Effector memory CD8-positive, alpha-beta T cell (primary cell): ENCODE data around the gene PPP1R13B.

ENCODE experiments used
- ATAC-seq: fragments of 150-1000 bp; cut with Tn5 transposase; replicated peaks from 2 replicates; pipeline ENCODE4 v1.10.0; 2021; ENCODE audit warnings: mild to moderate bottlenecking, moderate library complexity
- DNase-seq, 3 experiments: peaks; one replicate each; pipeline ENCODE4 v3.0.0; 2021
- H3K27ac Mint-ChIP-seq, 2 donors: one replicate each; pipeline ENCODE4 v1.8.0; 2022; ENCODE audit warnings: mild to moderate bottlenecking in 2 of 2, mixed read lengths in 2 of 2, moderate library complexity in 2 of 2
- H3K27me3 Mint-ChIP-seq, 2 donors: one replicate each; pipeline ENCODE4 v1.8.0; 2022; ENCODE audit warnings: mixed read lengths in 2 of 2
- H3K36me3 Mint-ChIP-seq: one replicate; pipeline ENCODE4 v1.8.0; 2022; ENCODE audit warnings: mild to moderate bottlenecking, moderate library complexity, mixed read lengths; ENCODE audit not compliant: insufficient read depth
- H3K4me1 Mint-ChIP-seq, 2 donors: one replicate each; pipeline ENCODE4 v1.8.0; 2022; ENCODE audit warnings: low read depth in 2 of 2, mixed read lengths in 2 of 2
- H3K4me3 Mint-ChIP-seq, 2 donors: one replicate each; pipeline ENCODE4 v1.8.0; 2022; ENCODE audit warnings: mild to moderate bottlenecking in 2 of 2, mixed read lengths in 2 of 2, moderate library complexity in 2 of 2
- H3K9me3 Mint-ChIP-seq, 2 donors: one replicate each; pipeline ENCODE4 v1.8.0; 2022; ENCODE audit warnings: mixed read lengths in 2 of 2

PPP1R13B gene

GRCh38 chr14:103886304-103887169 is 39.2 kb upstream of the PPP1R13B start:
- H3K27me3 Mint-ChIP-seq, result peaks cover 0 to 2% of the 10 kb centered on the region in 2 donors
- no peaks in the 10 kb centered on the region for H3K9me3 Mint-ChIP-seq
- H3K4me1 Mint-ChIP-seq, result peaks cover 0 to 2% of the 10 kb centered on the region in 2 donors
- no peak for ATAC-seq
- H3K4me3 Mint-ChIP-seq, result no peak overlapping the region
- H3K27ac Mint-ChIP-seq, result no peak overlapping the region
- DNase-seq, result no peak
- H3K36me3 Mint-ChIP-seq, result no peaks in the 10 kb centered on the region

- Mint-ChIP-seq H3K27me3 (peaks cover 7 to 12% of the 10 kb centered on the region in 2 donors), H3K27ac (no peak overlapping the region), H3K9me3 (no peaks in the 10 kb centered on the region), H3K4me1 (peaks cover under 1 to 9% of the 10 kb centered on the region in 2 donors), H3K36me3 (no peaks in the 10 kb centered on the region), H3K4me3 (no peak overlapping the region)
- ATAC-seq (no peak), DNase-seq (no peak)
Measured at GRCh38 chr14:103885509-103885932, 38.1 kb upstream of the PPP1R13B start.

DNA sequence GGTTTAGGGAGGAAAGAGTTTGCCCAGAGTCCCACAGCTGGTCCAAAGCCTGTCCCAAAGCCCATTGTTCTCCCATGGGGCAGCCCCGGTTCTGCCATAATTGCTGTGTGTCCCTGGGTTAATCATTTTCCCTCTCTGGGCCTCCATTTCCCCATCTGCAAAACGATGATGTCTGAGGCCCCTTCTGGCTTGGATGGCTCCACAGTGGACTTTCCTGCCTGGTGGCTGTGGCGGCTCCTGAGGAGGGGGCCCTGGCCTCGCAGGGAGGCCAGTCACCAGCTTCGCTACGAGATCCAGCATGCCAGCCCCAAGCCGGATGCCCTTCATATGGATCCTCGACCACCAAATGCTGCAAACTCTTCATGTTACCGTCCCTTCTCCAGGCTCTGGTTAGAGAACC is 37.5 kb upstream of the PPP1R13B start:
- no peak for ATAC-seq
- DNase-seq, result no peak
- H3K9me3 Mint-ChIP-seq, result no peaks in the 10 kb centered on the region
- H3K27ac Mint-ChIP-seq, result peak overlapping the region in 1 of 2 donors; percentile 15
- no peaks in the 10 kb centered on the region for H3K36me3 Mint-ChIP-seq
- H3K4me3 Mint-ChIP-seq, result no peak overlapping the region
- peaks cover 7 to 12% of the 10 kb centered on the region in 2 donors for H3K27me3 Mint-ChIP-seq
- peaks cover 5 to 14% of the 10 kb centered on the region in 2 donors for H3K4me1 Mint-ChIP-seq

DNA sequence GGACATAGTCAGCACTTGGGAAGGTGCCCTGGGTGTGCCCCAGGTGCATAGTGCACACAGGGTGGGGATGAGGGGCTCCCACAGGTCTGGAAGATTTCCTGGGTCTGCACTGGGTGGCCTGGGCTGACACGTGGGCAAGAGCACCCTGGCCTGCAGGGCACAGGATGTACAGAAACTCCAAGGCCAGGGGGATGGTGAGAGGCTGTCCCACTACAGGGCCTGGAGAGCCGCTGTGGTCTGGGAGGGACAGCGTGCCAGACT is 35.8 kb upstream of the PPP1R13B start:
- H3K27me3 Mint-ChIP-seq, result peaks cover 7 to 12% of the 10 kb centered on the region in 2 donors
- DNase-seq (no peak), ATAC-seq (no peak)
- no peaks in the 10 kb centered on the region for H3K9me3 Mint-ChIP-seq
- H3K4me3 Mint-ChIP-seq, result no peak overlapping the region
- no peaks in the 10 kb centered on the region for H3K36me3 Mint-ChIP-seq
- H3K4me1 Mint-ChIP-seq, result peaks cover 5 to 16% of the 10 kb centered on the region in 2 donors
- H3K27ac Mint-ChIP-seq, result no peak overlapping the region

GRCh38 chr14:103882503-103883262 is 35.3 kb upstream of the PPP1R13B start:
- H3K27me3 Mint-ChIP-seq, result peaks cover 7 to 12% of the 10 kb centered on the region in 2 donors
- H3K27ac Mint-ChIP-seq, result no peak overlapping the region
- H3K36me3 Mint-ChIP-seq, result no peaks in the 10 kb centered on the region
- H3K4me3 Mint-ChIP-seq, result no peak overlapping the region
- peaks cover 5 to 16% of the 10 kb centered on the region in 2 donors for H3K4me1 Mint-ChIP-seq
- no peak for ATAC-seq
- H3K9me3 Mint-ChIP-seq, result no peaks in the 10 kb centered on the region
- no peak for DNase-seq

GRCh38 chr14:103881268-103882201 is 34.2 kb upstream of the PPP1R13B start:
- Mint-ChIP-seq H3K27me3 (peaks cover 7 to 12% of the 10 kb centered on the region in 2 donors), H3K36me3 (no peaks in the 10 kb centered on the region), H3K9me3 (no peaks in the 10 kb centered on the region), H3K4me3 (peak overlapping the region; percentile 14 to 61), H3K27ac (peak overlapping the region in 1 of 2 donors; percentile 49), H3K4me1 (peaks cover 5 to 16% of the 10 kb centered on the region in 2 donors)
- ATAC-seq (no peak), DNase-seq (no peak)

- Mint-ChIP-seq H3K36me3 (no peaks in the 10 kb centered on the region), H3K4me3 (peak overlapping the region in 1 of 2 donors; percentile 61), H3K4me1 (peaks cover 5 to 16% of the 10 kb centered on the region in 2 donors), H3K9me3 (no peaks in the 10 kb centered on the region), H3K27ac (peak overlapping the region in 1 of 2 donors; percentile 49), H3K27me3 (peaks cover 7 to 12% of the 10 kb centered on the region in 2 donors)
- peak in 2 of 3 experiments; percentile 21 for DNase-seq
- peak; percentile 80 for ATAC-seq
Measured at GRCh38 chr14:103880348-103881267, 33.2 kb upstream of the PPP1R13B start.

DNA sequence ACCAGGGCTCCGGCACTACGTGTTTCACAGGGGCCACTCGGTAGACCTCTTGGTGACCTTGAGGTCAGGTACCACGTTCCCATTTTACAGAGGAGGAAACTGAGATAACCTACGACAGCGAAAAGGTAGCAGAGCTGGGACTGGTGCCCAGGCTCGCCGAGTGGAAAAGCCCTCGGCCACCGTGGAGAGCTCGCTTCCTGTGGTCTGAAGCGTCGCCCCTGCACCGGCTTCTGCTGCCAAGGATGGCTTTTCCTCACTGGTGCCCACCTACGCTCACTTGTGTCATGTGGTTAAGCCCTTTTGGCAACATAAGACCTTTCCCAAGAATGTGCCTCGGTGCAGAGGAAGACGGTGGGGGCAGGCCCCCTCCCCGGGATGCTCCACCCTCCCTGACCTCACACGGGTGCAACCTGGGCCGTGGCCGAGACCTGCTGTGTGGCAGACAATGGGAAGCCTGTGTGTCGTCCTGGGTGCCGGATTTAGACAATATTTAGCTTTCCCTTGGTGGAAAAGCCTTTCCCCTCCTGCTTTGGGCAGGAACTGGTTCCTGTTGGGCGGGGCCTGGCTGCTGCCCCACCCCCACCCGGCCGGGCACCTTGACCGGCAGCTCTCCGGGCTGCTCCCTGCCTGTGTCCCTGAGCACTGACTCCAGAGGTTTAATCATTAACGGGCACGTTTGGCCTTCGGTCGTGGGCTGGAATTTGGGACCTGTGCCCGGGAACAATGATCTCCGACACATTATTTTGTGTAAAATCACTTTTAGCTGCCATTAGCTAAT is 32.4 kb upstream of the PPP1R13B start:
- Mint-ChIP-seq H3K4me1 (peaks cover 5 to 21% of the 10 kb centered on the region in 2 donors), H3K36me3 (no peaks in the 10 kb centered on the region), H3K27me3 (peaks cover 7 to 12% of the 10 kb centered on the region in 2 donors), H3K27ac (no peak overlapping the region), H3K9me3 (no peaks in the 10 kb centered on the region), H3K4me3 (peak overlapping the region; percentile 18 to 61)
- no peak for DNase-seq
- no peak for ATAC-seq

- ATAC-seq (no peak), DNase-seq (no peak)
- no peak overlapping the region for H3K27ac Mint-ChIP-seq
- H3K4me1 Mint-ChIP-seq, result peaks cover 5 to 20% of the 10 kb centered on the region in 2 donors
- peaks cover 2% of the 10 kb centered on the region for H3K36me3 Mint-ChIP-seq
- H3K4me3 Mint-ChIP-seq, result peak overlapping the region; percentile 18 to 48
- H3K27me3 Mint-ChIP-seq, result peaks cover 7 to 12% of the 10 kb centered on the region in 2 donors
- no peaks in the 10 kb centered on the region for H3K9me3 Mint-ChIP-seq
Measured at GRCh38 chr14:103879118-103879569, 31.8 kb upstream of the PPP1R13B start.

DNA sequence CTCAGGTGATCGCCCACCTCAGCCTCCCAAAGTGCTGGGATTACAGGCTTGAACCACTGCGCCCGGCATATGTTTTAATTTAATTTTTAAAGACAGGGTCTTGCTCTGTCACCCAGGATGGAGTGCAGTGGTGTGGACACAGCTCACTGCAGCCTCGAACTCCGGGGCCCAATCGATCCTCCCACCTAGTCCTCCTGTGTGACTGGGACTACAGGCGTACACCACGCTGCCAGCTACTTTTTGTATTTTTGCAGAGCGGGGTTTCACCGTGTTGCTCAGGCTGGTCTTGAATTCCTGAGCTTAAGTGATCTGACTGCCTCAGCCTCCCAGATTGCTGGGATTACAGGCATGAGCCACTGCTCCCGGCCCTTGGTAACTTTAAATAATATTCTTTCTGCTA is 30.8 kb upstream of the PPP1R13B start:
- no peaks in the 10 kb centered on the region for H3K9me3 Mint-ChIP-seq
- peaks cover 2% of the 10 kb centered on the region for H3K36me3 Mint-ChIP-seq
- H3K4me1 Mint-ChIP-seq, result peaks cover 5 to 20% of the 10 kb centered on the region in 2 donors
- no peak overlapping the region for H3K27ac Mint-ChIP-seq
- peaks cover 7 to 12% of the 10 kb centered on the region in 2 donors for H3K27me3 Mint-ChIP-seq
- no peak overlapping the region for H3K4me3 Mint-ChIP-seq
- no peak for ATAC-seq
- no peak for DNase-seq

DNA sequence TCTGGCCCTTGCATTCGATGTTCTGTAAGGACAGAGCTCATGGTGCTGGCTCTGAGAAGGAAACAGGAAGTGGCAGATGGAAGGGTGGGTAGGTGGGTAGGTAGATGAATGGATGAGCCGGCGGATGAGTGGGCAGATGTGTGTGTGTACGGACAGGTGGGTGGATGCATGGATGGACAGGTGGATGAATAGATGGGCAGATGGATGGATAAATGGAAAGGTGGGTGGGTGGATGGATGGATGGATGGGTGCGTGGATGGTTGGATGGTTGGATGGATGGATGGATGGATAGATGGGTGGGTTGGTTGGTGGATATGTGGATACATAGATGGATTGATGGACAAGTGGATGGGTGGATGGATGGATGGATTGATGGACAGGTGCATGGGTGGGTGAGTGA is 27.6 kb upstream of the PPP1R13B start:
- Mint-ChIP-seq H3K4me1 (peaks cover under 1 to 15% of the 10 kb centered on the region in 2 donors), H3K27me3 (no peaks in the 10 kb centered on the region), H3K9me3 (no peaks in the 10 kb centered on the region), H3K4me3 (no peak overlapping the region), H3K36me3 (peaks cover 2% of the 10 kb centered on the region), H3K27ac (peak overlapping the region in 1 of 2 donors; percentile 45)
- ATAC-seq, result no peak
- no peak for DNase-seq
